Middle frontal gyrus (tissue), 1 donor: ENCODE measurements around the gene ANKLE2.
A peak's percentile ranks its signal among the peaks of the same experiment; 100 is the strongest.
"Not testable (repeated sequence)": the region's sequence is repeated elsewhere in the genome, so short reads cannot be mapped to it uniquely, and the experiment has no call there.

Source experiments
- DNase-seq: peaks from one replicate; pipeline ENCODE4 v3.0.0-alpha.2; 2015; ENCODE audit warnings: low spot score; ENCODE audit errors: extremely low spot score

ANKLE2 gene

GRCh38 chr12:132761032-132761920 is at the start of gene ANKLE2:
TSS of gene ANKLE2 (minus strand) at chr12:132761832. CDS start at chr12:132761798, 34 bp downstream.
- no peak for DNase-seq

GRCh38 chr12:132809391-132809790 is 47.8 kb upstream of the ANKLE2 start:
- not testable (repeated sequence) for DNase-seq

- DNase-seq = peak; percentile 44
Observed at GRCh38 chr12:132807295-132808092, 45.9 kb upstream of the ANKLE2 start.

- DNase-seq = peak; percentile 12
Observed at GRCh38 chr12:132806857-132807256, 45.2 kb upstream of the ANKLE2 start.

- DNase-seq = no peak
Observed at GRCh38 chr12:132804426-132804861, 42.8 kb upstream of the ANKLE2 start.

GRCh38 chr12:132803888-132804287 is 42.3 kb upstream of the ANKLE2 start:
- no peak for DNase-seq

- DNase-seq = no peak
Observed at GRCh38 chr12:132803125-132803524, 41.5 kb upstream of the ANKLE2 start.

- no peak for DNase-seq
Observed at GRCh38 chr12:132801741-132802140, 40.1 kb upstream of the ANKLE2 start.

- DNase-seq = no peak
Observed at GRCh38 chr12:132798836-132799235, 37.2 kb upstream of the ANKLE2 start.

- DNase-seq = no peak
Observed at GRCh38 chr12:132797820-132798570, 36.4 kb upstream of the ANKLE2 start.

GRCh38 chr12:132795847-132796246 is 34.2 kb upstream of the ANKLE2 start:
- no peak for DNase-seq

- not testable (repeated sequence) for DNase-seq
Observed at GRCh38 chr12:132791940-132792339, 30.3 kb upstream of the ANKLE2 start.

GRCh38 chr12:132789099-132789471 is 27.5 kb upstream of the ANKLE2 start:
- no peak for DNase-seq

- no peak for DNase-seq
Observed at GRCh38 chr12:132788375-132789098, 26.9 kb upstream of the ANKLE2 start.

GRCh38 chr12:132787877-132788276 is 26.2 kb upstream of the ANKLE2 start:
- no peak for DNase-seq

GRCh38 chr12:132786192-132786591 is 24.6 kb upstream of the ANKLE2 start:
- DNase-seq = no peak

GRCh38 chr12:132784580-132784979 is 22.9 kb upstream of the ANKLE2 start:
- no peak for DNase-seq

GRCh38 chr12:132783917-132784531 is 22.4 kb upstream of the ANKLE2 start:
- DNase-seq = no peak

GRCh38 chr12:132781938-132782337 is 20.3 kb upstream of the ANKLE2 start:
- DNase-seq = no peak

- no peak for DNase-seq
Observed at GRCh38 chr12:132779781-132780353, 18.2 kb upstream of the ANKLE2 start.
